HCT116 (cell line): ENCODE results near the gene HS6ST3. TPM values are rescaled to one million over a fixed set of nuclear protein-coding genes. Genes with fewer than 3 reads are reported as not detected.

Experiments
- ATAC-seq: fragments of 200-7000 bp; cut with Tn5 transposase; 2 replicates; pipeline ENCODE4 v1.9.1; 2020; ENCODE audit warnings: mild to moderate bottlenecking, moderate library complexity
- BruUV-seq: library from RNA; stranded (reverse); fragments of 400-500 nt; replicated peaks from 2 replicates; lab custom pipeline; 2021; lab: Mats Ljungman, UMichigan
- CTCF ChIA-PET: fragments of 300-600 bp; sonication (Branson Sonifier 250); formaldehyde crosslinking; loops from one replicate; lab custom pipeline; 2021; ENCODE audit warnings: antibody characterized with exemption; lab: Charles Lee
- POLR2A ChIA-PET: fragments of 300-600, 350-600 bp; sonication (Branson Sonifier 250); formaldehyde crosslinking; loops from one replicate; lab custom pipeline; 2021; ENCODE audit warnings: antibody characterized with exemption; lab: Charles Lee
- RAD21 ChIA-PET, 2 experiments: fragments of 300-600 bp; sonication (Branson Sonifier 250); formaldehyde crosslinking; loops; one replicate each; lab custom pipeline; 2023; ENCODE audit warnings: low total read pairs in 2 of 2; ENCODE audit not compliant: uncharacterized antibody in 2 of 2, unreplicated experiment in 2 of 2, low non-redundant PET in 1 of 2; lab: Charles Lee
- DNase-seq: peaks from one replicate; pipeline ENCODE4 v3.0.0-alpha.2; 2010; ENCODE audit warnings: low read depth, low spot score
- H2AFZ ChIP-seq: fragments of 200-600 bp; shearing (Covaris generic), sonication (generic); 2 replicates; pipeline ENCODE4 v1.6.1; 2017; ENCODE audit warnings: low read depth, mixed run types, mixed read lengths, antibody characterized with exemption, low read length; ENCODE audit not compliant: poor library complexity, severe bottlenecking
- H3K27ac ChIP-seq: 2 replicates; pipeline ENCODE4 v1.5.1; 2012; ENCODE audit warnings: low read depth, low read length
- H3K27me3 ChIP-seq: fragments of 200-600 bp; sonication (generic); 2 replicates; pipeline ENCODE4 v1.6.1; 2016; ENCODE audit warnings: mixed run types, low read length, mixed read lengths; ENCODE audit not compliant: insufficient read depth
- H3K36me3 ChIP-seq, 2 experiments: fragments of 200-500 bp in 1 of 2; fragments of 200-600 bp in 1 of 2; sonication (Bioruptor generic) in 1 of 2; sonication (generic) in 1 of 2; 2 replicates each; pipeline versions ENCODE4 v1.5.1 to v1.6.1; 2014 to 2016; ENCODE audit warnings: low read length in 2 of 2, inconsistent platforms in 1 of 2, mixed read lengths in 1 of 2, mixed run types in 1 of 2; ENCODE audit not compliant: insufficient read depth in 2 of 2, control insufficient read depth in 1 of 2
- H3K4me1 ChIP-seq, 2 experiments: fragments of 200-600 bp in 1 of 2; sonication (generic) in 1 of 2; 2 replicates each; pipeline versions ENCODE4 v1.5.1 to v1.6.1; 2012 to 2017; ENCODE audit warnings: low read length in 2 of 2, inconsistent platforms in 1 of 2, mild to moderate bottlenecking in 1 of 2, mixed read lengths in 1 of 2, mixed run types in 1 of 2, moderate library complexity in 1 of 2; ENCODE audit not compliant: insufficient read depth in 2 of 2, control insufficient read depth in 1 of 2
- H3K4me2 ChIP-seq: fragments of 200-600 bp; sonication (generic); 2 replicates; pipeline ENCODE4 v1.6.1; 2017; ENCODE audit warnings: mixed run types, low read length, mixed read lengths
- H3K4me3 ChIP-seq, 2 experiments: fragments of 200-600 bp in 1 of 2; sonication (generic) in 1 of 2; replicated peaks in 1 of 2; 2 replicates each; pipeline ENCODE4 v1.5.1; 2011 to 2016; ENCODE audit warnings: low read length in 2 of 2, control low read depth in 1 of 2, low read depth in 1 of 2, mild to moderate bottlenecking in 1 of 2, mixed read lengths in 1 of 2, mixed run types in 1 of 2
- H3K79me2 ChIP-seq: fragments of 200-600 bp; sonication (generic); 2 replicates; pipeline ENCODE4 v1.6.1; 2017; ENCODE audit warnings: mild to moderate bottlenecking, mixed run types, low read length, moderate library complexity, mixed read lengths; ENCODE audit not compliant: insufficient read depth
- H3K9ac ChIP-seq: fragments of 200-600 bp; sonication (generic); 2 replicates; pipeline ENCODE4 v1.6.1; 2016; ENCODE audit warnings: low read length, mixed read lengths
- H3K9me2 ChIP-seq: fragments of 200-600 bp; sonication (generic), shearing (Covaris generic); 2 replicates; pipeline ENCODE4 v1.6.1; 2017; ENCODE audit warnings: mixed run types, mild to moderate bottlenecking, moderate library complexity; ENCODE audit not compliant: insufficient read depth
- H3K9me3 ChIP-seq, 2 experiments: fragments of 200-500 bp in 1 of 2; fragments of 200-600 bp in 1 of 2; sonication (Bioruptor generic) in 1 of 2; sonication (generic) in 1 of 2; 2 replicates each; pipeline ENCODE4 v1.6.1; 2014 to 2017; ENCODE audit warnings: low read length in 2 of 2, mixed read lengths in 2 of 2, inconsistent platforms in 1 of 2, low read depth in 1 of 2, mild to moderate bottlenecking in 1 of 2, mixed run types in 1 of 2, moderate library complexity in 1 of 2; ENCODE audit not compliant: control insufficient read depth in 1 of 2, insufficient read depth in 1 of 2
- H4K20me1 ChIP-seq: fragments of 200-600 bp; sonication (generic), shearing (Covaris generic); 2 replicates; pipeline ENCODE4 v1.6.1; 2017; ENCODE audit warnings: mixed run types, mild to moderate bottlenecking, moderate library complexity; ENCODE audit not compliant: insufficient read depth
- ATF3 ChIP-seq: IDR thresholded peaks from 2 replicates; pipeline ENCODE4 v1.6.1; 2012
- CTCF ChIP-seq, 3 experiments: fragments of 200-600 bp in 1 of 3; sonication (generic) in 1 of 3; IDR thresholded peaks in 2 of 3; conservative IDR thresholded peaks in 1 of 3; 2 replicates each; pipeline ENCODE4 v1.5.1; 2012 to 2017; ENCODE audit warnings: low read depth in 2 of 3, low read length in 2 of 3, antibody characterized with exemption in 1 of 3, borderline replicate concordance in 1 of 3, control low read depth in 1 of 3, mild to moderate bottlenecking in 1 of 3, mixed read lengths in 1 of 3, mixed run types in 1 of 3, moderate library complexity in 1 of 3; ENCODE audit not compliant: insufficient read depth in 1 of 3
- ELF1 ChIP-seq: IDR thresholded peaks from 2 replicates; pipeline ENCODE4 v1.6.1; 2012; ENCODE audit warnings: low read depth, borderline replicate concordance
- EZH2 ChIP-seq: fragments of 200-600 bp; sonication (generic); IDR thresholded peaks from 2 replicates; pipeline ENCODE4 v1.6.1; 2017; ENCODE audit warnings: antibody characterized with exemption, mixed run types
- EZH2phosphoT487 ChIP-seq: fragments of 200-600 bp; IDR thresholded peaks from 2 replicates; pipeline ENCODE4 v1.6.1; 2018; ENCODE audit warnings: antibody characterized with exemption, borderline replicate concordance
- JUND ChIP-seq: IDR thresholded peaks from 2 replicates; pipeline ENCODE4 v1.6.1; 2012
- MAX ChIP-seq: IDR thresholded peaks from 2 replicates; pipeline ENCODE4 v1.6.1; 2012
- POLR2A ChIP-seq: IDR thresholded peaks from 2 replicates; pipeline ENCODE4 v1.7.0; 2011; ENCODE audit warnings: borderline replicate concordance; ENCODE audit not compliant: insufficient read depth, insufficient read length; ENCODE audit errors: extremely low read depth
- POLR2AphosphoS5 ChIP-seq: IDR thresholded peaks from 2 replicates; pipeline ENCODE4 v1.6.1; 2011; ENCODE audit warnings: mild to moderate bottlenecking, low read depth, low read length, moderate library complexity
- RAD21 ChIP-seq: IDR thresholded peaks from 2 replicates; pipeline ENCODE4 v1.6.1; 2012; ENCODE audit warnings: low read depth, mild to moderate bottlenecking
- REST ChIP-seq: IDR thresholded peaks from 2 replicates; pipeline ENCODE4 v1.6.1; 2012; ENCODE audit warnings: low read depth
- SIN3A ChIP-seq: IDR thresholded peaks from 2 replicates; pipeline ENCODE4 v1.6.1; 2012; ENCODE audit warnings: low read depth
- TCF7L2 ChIP-seq: IDR thresholded peaks from 2 replicates; pipeline ENCODE4 v1.7.0; 2011; ENCODE audit warnings: borderline replicate concordance, inconsistent platforms; ENCODE audit not compliant: insufficient read depth, insufficient read length; ENCODE audit errors: extremely low read depth
- YY1 ChIP-seq: IDR thresholded peaks from 2 replicates; pipeline ENCODE4 v1.6.1; 2011; ENCODE audit warnings: low read length, low read depth, moderate library complexity, mild to moderate bottlenecking; ENCODE audit not compliant: insufficient replicate concordance; ENCODE audit errors: extremely low read depth
- ZBTB33 ChIP-seq: IDR thresholded peaks from 2 replicates; pipeline ENCODE4 v1.6.1; 2011; ENCODE audit warnings: mild to moderate bottlenecking, low read length, moderate library complexity; ENCODE audit not compliant: insufficient replicate concordance; ENCODE audit errors: extremely low read depth
- ZFX ChIP-seq: fragments of 450-650 bp; IDR thresholded peaks from 2 replicates; pipeline ENCODE4 v1.6.1; 2017
- ZNF274 ChIP-seq: fragments of 200-500 bp; sonication (Bioruptor generic); IDR thresholded peaks from 2 replicates; pipeline ENCODE4 v1.6.1; 2014; ENCODE audit warnings: mild to moderate bottlenecking, low read depth, low read length, inconsistent platforms
- intact Hi-C: fragments of 100-400 bp; cut with micrococcal nuclease; formaldehyde crosslinking; loops from 2 replicates; pipeline ENCODE4 v1.10.0; 2022
- total RNA-seq: library from RNA; stranded (reverse); gene quantifications from one replicate; pipeline ENCODE4 v1.2.1, GENCODE V29; 2021; ENCODE audit not compliant: unreplicated experiment

Gene HS6ST3
- total RNA-seq, 1 experiment from 2014 or later = 0.10 TPM

GRCh38 chr13:96849091-96849490 is 759.2 kb downstream of the HS6ST3 start:
- Histone ChIP-seq H3K27ac (no peak overlapping the region), H3K79me2 (no peaks in the 10 kb centered on the region), H3K27me3 (peaks cover 26% of the 10 kb centered on the region; the same call in 1 of the 2 replicates), H3K9ac (no peak overlapping the region), H2AFZ (no peak overlapping the region), H3K4me3 (no peak overlapping the region), H3K9me3 (no peaks in the 10 kb centered on the region), H3K9me2 (no peaks in the 10 kb centered on the region), H3K36me3 (no peaks in the 10 kb centered on the region), H4K20me1 (no peaks in the 10 kb centered on the region), H3K4me2 (no peak overlapping the region), H3K4me1 (no peaks in the 10 kb centered on the region)
- no peak for TF ChIP-seq SIN3A
- TF ChIP-seq JUND = no peak
- TF ChIP-seq ATF3 = no peak
- no peak for TF ChIP-seq POLR2A
- TF ChIP-seq RAD21 = no peak
- no peak for TF ChIP-seq ZBTB33
- TF ChIP-seq ZFX = no peak
- no peak for TF ChIP-seq POLR2AphosphoS5
- TF ChIP-seq YY1 = no peak
- no peak for TF ChIP-seq EZH2phosphoT487
- no peak for TF ChIP-seq ZNF274
- no peak for TF ChIP-seq MAX
- TF ChIP-seq CTCF (IDR thresholded peaks at IDR 0.05 in 2 of 3, conservative IDR thresholded peaks at IDR 0.05 in 1 of 3; ENCODE audit: borderline replicate concordance in 1 of 3, insufficient read depth in 1 of 3, low read depth in 2 of 3, low read length in 2 of 3) = no peak
- no peak for TF ChIP-seq EZH2
- no peak for TF ChIP-seq REST
- no peak for TF ChIP-seq ELF1
- no peak for TF ChIP-seq TCF7L2
- CTCF ChIA-PET = no interaction called here
- no TSS peak for BruUV-seq
- ATAC-seq (no peak), DNase-seq (no peak)
- RAD21 ChIA-PET = no interaction called here
- POLR2A ChIA-PET = no interaction called here
- intact Hi-C loops = no loop called here
